Testis (tissue), 3 donors: ENCODE measurements around the gene MLPH. TPM values are rescaled to one million over a fixed set of nuclear protein-coding genes. Genes with fewer than 3 reads are reported as not detected.
A peak's percentile ranks its signal among the peaks of the same experiment; 100 is the strongest.

Source experiments
- DNase-seq: peaks from one replicate; pipeline ENCODE4 v3.0.0-alpha.2; 2019
- H3K27ac ChIP-seq, 2 donors: fragments of 200-600 bp; sonication (generic); one replicate each; pipeline ENCODE4 v1.5.1; 2019
- H3K27me3 ChIP-seq: fragments of 200-600 bp; sonication (generic); one replicate; pipeline ENCODE4 v1.5.1; 2019
- H3K36me3 ChIP-seq: fragments of 200-600 bp; sonication (generic); one replicate; pipeline ENCODE4 v1.5.1; 2017; ENCODE audit warnings: low read depth; ENCODE audit errors: missing control alignments
- H3K4me1 ChIP-seq: fragments of 200-600 bp; sonication (generic); one replicate; pipeline ENCODE4 v1.5.1; 2019
- H3K4me3 ChIP-seq, 2 donors: fragments of 200-600 bp; sonication (generic); one replicate each; pipeline ENCODE4 v1.5.1; 2017 to 2019
- H3K9me3 ChIP-seq: fragments of 200-600 bp; sonication (generic); one replicate; pipeline ENCODE4 v1.5.1; 2017
- CTCF ChIP-seq, 3 experiments: fragments of 450-650 bp in 2 of 3; fragments of 200-600 bp in 1 of 3; sonication (generic) in 1 of 3; IDR thresholded peaks; one replicate each; pipeline ENCODE4 v1.5.1; 2016 to 2019; ENCODE audit warnings: antibody characterized with exemption in 3 of 3, mild to moderate bottlenecking in 2 of 3, moderate library complexity in 1 of 3
- POLR2A ChIP-seq: fragments of 450-650 bp; IDR thresholded peaks from one replicate; pipeline ENCODE4 v1.6.1; 2017; ENCODE audit warnings: antibody characterized with exemption, mild to moderate bottlenecking, moderate library complexity
- WGBS, 2 donors: methylation state at CpG; one replicate each; pipeline ENCODE4 v1.1.5; 2018; 5-methylcytosine and 5-hydroxymethylcytosine counted together
- intact Hi-C: fragments of 100-400 bp; cut with DNase I; formaldehyde crosslinking; loops from one replicate; pipeline ENCODE4 v1.15.1; 2023; ENCODE audit warnings: low total_unique reads
- polyA plus RNA-seq: library from polyadenylated mRNA; stranded (reverse); fragments of 350-450 nt; fragmentation: Illumina TruSeq; extraction: RNeasy Lipid Tissue Mini Kit (QIAGEN cat#74804); gene quantifications from one replicate; pipeline ENCODE4 v1.2.3, GENCODE V29; 2014; ENCODE audit warnings: low read depth, low replicate concordance; ENCODE audit not compliant: insufficient read depth
- total RNA-seq, 2 donors: library from RNA; depleted of rRNA; stranded (reverse); fragments of >200 nt; gene quantifications; one replicate each; pipeline ENCODE4 v1.2.3, GENCODE V29; 2016

The MLPH gene
- total and polyA plus RNA-seq, 3 donors from 2014 or later, result 5.5 to 7.4 (median 6.5) TPM

GRCh38 chr2:237482485-237482884, 4.6 kb upstream of the MLPH start:
- H3K36me3 ChIP-seq, result no peaks in the 10 kb centered on the region
- H3K9me3 ChIP-seq, result no peaks in the 10 kb centered on the region
- H3K4me1 ChIP-seq, result peaks cover 22% of the 10 kb centered on the region
- WGBS, 2 donors, result 55 to 57% methylated on average over 6 of the region's 6 CpGs
- intact Hi-C loops, result loop anchor here (5.0 kb wide), 1 partner anchor 330 kb away; no protein-coding TSS in a partner anchor
- TF ChIP-seq POLR2A (no peak), CTCF (IDR thresholded peaks at IDR 0.05) (no peak)
- DNase-seq, result peak; percentile 92
- peak overlapping the region; percentile 8 to 59 for H3K27ac ChIP-seq
- H3K4me3 ChIP-seq, result no peak overlapping the region
- no peaks in the 10 kb centered on the region for H3K27me3 ChIP-seq

GRCh38 chr2:237483018-237483731, 3.9 kb upstream of the MLPH start:
- Histone ChIP-seq H3K9me3 (no peaks in the 10 kb centered on the region), H3K4me1 (peaks cover 22% of the 10 kb centered on the region)
- 73 to 79% methylated on average over 9 of the region's 9 CpGs for WGBS, 2 donors

GRCh38 chr2:237485304-237485703, 1.7 kb upstream of the MLPH start:
- Histone ChIP-seq H3K27me3 (no peaks in the 10 kb centered on the region), H3K36me3 (no peaks in the 10 kb centered on the region), H3K4me3 (no peak overlapping the region), H3K9me3 (no peaks in the 10 kb centered on the region), H3K27ac (no peak overlapping the region), H3K4me1 (peaks cover 17% of the 10 kb centered on the region)
- intact Hi-C loops, result no loop called here
- DNase-seq, result no peak
- no peak for TF ChIP-seq POLR2A
- TF ChIP-seq CTCF (IDR thresholded peaks at IDR 0.05), result no peak
- 87 to 94% methylated on average over 1 of the region's 1 CpG for WGBS, 2 donors

More at GRCh38 chr2:237483018-237483731, 3.9 kb upstream of the MLPH start:
- Histone ChIP-seq H3K4me3 (no peak overlapping the region), H3K27me3 (no peaks in the 10 kb centered on the region), H3K36me3 (no peaks in the 10 kb centered on the region), H3K27ac (peak overlapping the region; percentile 8 to 59)
- DNase-seq, result no peak
- TF ChIP-seq CTCF (IDR thresholded peaks at IDR 0.05) (no peak), POLR2A (no peak)
- intact Hi-C loops, result loop anchor here (5.0 kb wide), 1 partner anchor 331 kb away; no protein-coding TSS in a partner anchor

- H3K27ac ChIP-seq, result no peak overlapping the region
- peaks cover 17% of the 10 kb centered on the region for H3K4me1 ChIP-seq
- no peak overlapping the region for H3K4me3 ChIP-seq
- H3K27me3 ChIP-seq, result no peaks in the 10 kb centered on the region
- H3K9me3 ChIP-seq, result no peaks in the 10 kb centered on the region
- no peak for DNase-seq
- intact Hi-C loops, result no loop called here
- TF ChIP-seq POLR2A, result no peak
- TF ChIP-seq CTCF (IDR thresholded peaks at IDR 0.05), result peak in 1 of 3 experiments; percentile 5
- H3K36me3 ChIP-seq, result no peaks in the 10 kb centered on the region
These were observed 1.2 kb upstream of the MLPH start for GRCh38 chr2:237485844-237486243.
